Nephron progenitor cell (in vitro differentiated cells): Measurements from ENCODE around the gene CD63.
A peak's percentile ranks its signal among the peaks of the same experiment; 100 is the strongest.
"Not testable (repeated sequence)": the region's sequence is repeated elsewhere in the genome, so short reads cannot be mapped to it uniquely, and the experiment has no call there.

Experiments
- DNase-seq: peaks from one replicate; pipeline ENCODE4 v3.0.0; 2021
- H3K27ac Mint-ChIP-seq: 2 replicates; pipeline ENCODE4 v1.8.0; 2021; ENCODE audit warnings: mild to moderate bottlenecking, moderate library complexity, mixed read lengths
- H3K27me3 Mint-ChIP-seq: 2 replicates; pipeline ENCODE4 v1.8.0; 2021; ENCODE audit warnings: mild to moderate bottlenecking, low read depth, mixed read lengths; ENCODE audit not compliant: poor library complexity
- H3K36me3 Mint-ChIP-seq: 2 replicates; pipeline ENCODE4 v1.8.0; 2021; ENCODE audit warnings: low read depth, mixed read lengths
- H3K4me1 Mint-ChIP-seq: 2 replicates; pipeline ENCODE4 v1.8.0; 2021; ENCODE audit warnings: mixed read lengths
- H3K4me3 Mint-ChIP-seq: 2 replicates; pipeline ENCODE4 v1.8.0; 2021; ENCODE audit warnings: mild to moderate bottlenecking, moderate library complexity, mixed read lengths
- H3K9me3 Mint-ChIP-seq: 2 replicates; pipeline ENCODE4 v1.8.0; 2021; ENCODE audit warnings: mild to moderate bottlenecking, moderate library complexity, mixed read lengths
- CTCF ChIP-seq: fragments of 200-600 bp; sonication (generic); IDR thresholded peaks from 2 replicates; pipeline ENCODE4 v1.5.0; 2021; ENCODE audit warnings: antibody characterized with exemption

The CD63 gene

GRCh38 chr12:55762646-55763045, 33.8 kb upstream of the CD63 start:
- peaks cover 3% of the 10 kb centered on the region for H3K27me3 Mint-ChIP-seq
- H3K4me1 Mint-ChIP-seq: peaks cover 41% of the 10 kb centered on the region
- no peak for TF ChIP-seq CTCF
- H3K36me3 Mint-ChIP-seq: peaks cover 59% of the 10 kb centered on the region
- H3K4me3 Mint-ChIP-seq: no peak overlapping the region
- DNase-seq: no peak
- no peak overlapping the region for H3K27ac Mint-ChIP-seq
- peaks cover 17% of the 10 kb centered on the region for H3K9me3 Mint-ChIP-seq

DNA sequence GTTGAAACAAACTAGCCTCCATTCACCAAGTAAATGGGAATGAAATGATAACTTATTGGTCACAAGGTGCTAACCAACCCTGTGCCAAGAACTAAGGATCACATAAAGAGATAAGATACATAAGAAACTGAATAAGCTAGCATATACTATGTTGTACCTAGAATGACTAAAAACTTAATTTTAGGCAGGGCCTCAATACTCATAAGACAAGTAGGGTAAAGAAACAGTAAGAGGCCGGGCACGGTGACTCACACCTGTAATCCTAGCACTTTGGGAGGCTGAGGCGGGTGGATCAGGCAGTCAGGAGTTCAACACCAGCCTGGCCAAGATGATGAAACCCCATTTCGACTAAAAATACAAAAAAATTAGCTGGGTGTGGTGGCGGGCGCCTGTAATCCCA, 31.9 kb upstream of the CD63 start:
- Mint-ChIP-seq H3K36me3 (peaks cover 60% of the 10 kb centered on the region), H3K4me3 (no peak overlapping the region), H3K27me3 (peaks cover 3% of the 10 kb centered on the region), H3K27ac (peak overlapping the region; percentile 42), H3K4me1 (peaks cover 42% of the 10 kb centered on the region), H3K9me3 (peaks cover 19% of the 10 kb centered on the region)
- no peak for TF ChIP-seq CTCF
- no peak for DNase-seq

DNA sequence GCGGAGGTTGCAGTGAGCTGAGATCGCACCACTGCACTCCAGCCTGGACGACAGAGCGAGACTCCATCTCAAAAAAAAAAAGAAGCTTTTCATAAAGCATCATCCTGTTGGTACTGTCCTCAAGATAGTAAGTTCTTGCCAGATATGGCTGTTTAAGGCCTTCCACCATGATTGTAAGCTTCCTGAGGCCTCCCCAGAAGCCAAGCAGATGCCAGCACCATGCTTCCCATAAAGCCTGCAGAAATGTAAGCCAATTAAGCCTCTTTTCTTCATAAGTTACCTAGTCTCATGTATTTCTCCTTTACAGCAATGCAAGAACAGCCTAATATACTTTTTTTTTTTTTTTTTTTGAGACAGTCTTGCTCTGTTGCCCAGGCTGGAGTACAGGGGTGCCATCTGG, 29.8 kb upstream of the CD63 start:
- Mint-ChIP-seq H3K4me1 (peaks cover 49% of the 10 kb centered on the region), H3K9me3 (peaks cover 19% of the 10 kb centered on the region), H3K36me3 (peaks cover 63% of the 10 kb centered on the region), H3K27ac (peak overlapping the region; percentile 98)
- H3K27me3 Mint-ChIP-seq, DNase-seq, H3K4me3 Mint-ChIP-seq: not testable (repeated sequence)

DNA sequence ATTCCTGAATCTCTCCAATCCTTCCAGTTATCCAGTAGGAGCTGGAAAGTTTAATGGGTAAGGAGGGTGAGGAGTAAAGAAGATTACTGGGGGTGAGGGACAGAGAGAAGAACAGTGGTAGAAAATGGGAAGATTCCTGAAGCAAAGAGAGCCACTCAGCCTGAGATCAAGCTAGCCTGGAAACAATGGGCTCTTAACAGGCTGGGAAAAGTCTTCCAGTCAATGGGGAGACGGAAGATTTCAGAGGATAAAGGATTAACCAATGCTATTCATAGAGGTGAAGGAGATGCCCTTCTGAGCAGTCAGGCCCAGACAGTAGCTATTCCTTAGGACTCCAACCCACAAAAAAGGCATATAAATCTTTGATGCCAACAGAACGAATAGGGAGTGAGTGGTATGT, 28.9 kb upstream of the CD63 start:
- no peak for DNase-seq
- Mint-ChIP-seq H3K4me3 (no peak overlapping the region), H3K36me3 (peaks cover 70% of the 10 kb centered on the region), H3K27ac (peak overlapping the region; percentile 98), H3K9me3 (peaks cover 19% of the 10 kb centered on the region), H3K27me3 (peaks cover 3% of the 10 kb centered on the region), H3K4me1 (peaks cover 49% of the 10 kb centered on the region)
- TF ChIP-seq CTCF: no peak

DNA sequence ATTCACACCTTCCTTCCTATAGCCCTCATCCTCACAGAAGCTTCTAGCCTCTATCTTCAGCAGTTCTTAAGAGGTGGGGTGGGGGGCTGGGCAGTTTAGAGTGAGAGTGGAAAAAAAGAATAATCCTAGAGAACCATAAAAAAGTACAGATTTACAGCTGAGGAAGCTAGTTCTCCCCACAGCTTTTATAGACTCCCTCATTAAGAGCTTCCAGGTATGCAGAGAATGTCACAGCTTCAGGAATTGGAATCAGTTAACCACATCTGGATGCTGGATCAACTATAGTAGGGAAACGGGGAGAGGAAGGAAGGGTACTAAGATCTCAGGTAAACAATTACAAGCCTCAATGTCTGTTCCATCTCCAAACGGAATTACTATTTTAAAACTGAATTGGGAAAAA, 26.4 kb upstream of the CD63 start:
- Mint-ChIP-seq H3K4me3 (peak overlapping the region; percentile 23), H3K36me3 (peaks cover 78% of the 10 kb centered on the region), H3K27ac (peak overlapping the region; percentile 97), H3K27me3 (peaks cover 3% of the 10 kb centered on the region), H3K4me1 (peaks cover 53% of the 10 kb centered on the region), H3K9me3 (peaks cover 19% of the 10 kb centered on the region)
- DNase-seq: no peak
- TF ChIP-seq CTCF: no peak

DNA sequence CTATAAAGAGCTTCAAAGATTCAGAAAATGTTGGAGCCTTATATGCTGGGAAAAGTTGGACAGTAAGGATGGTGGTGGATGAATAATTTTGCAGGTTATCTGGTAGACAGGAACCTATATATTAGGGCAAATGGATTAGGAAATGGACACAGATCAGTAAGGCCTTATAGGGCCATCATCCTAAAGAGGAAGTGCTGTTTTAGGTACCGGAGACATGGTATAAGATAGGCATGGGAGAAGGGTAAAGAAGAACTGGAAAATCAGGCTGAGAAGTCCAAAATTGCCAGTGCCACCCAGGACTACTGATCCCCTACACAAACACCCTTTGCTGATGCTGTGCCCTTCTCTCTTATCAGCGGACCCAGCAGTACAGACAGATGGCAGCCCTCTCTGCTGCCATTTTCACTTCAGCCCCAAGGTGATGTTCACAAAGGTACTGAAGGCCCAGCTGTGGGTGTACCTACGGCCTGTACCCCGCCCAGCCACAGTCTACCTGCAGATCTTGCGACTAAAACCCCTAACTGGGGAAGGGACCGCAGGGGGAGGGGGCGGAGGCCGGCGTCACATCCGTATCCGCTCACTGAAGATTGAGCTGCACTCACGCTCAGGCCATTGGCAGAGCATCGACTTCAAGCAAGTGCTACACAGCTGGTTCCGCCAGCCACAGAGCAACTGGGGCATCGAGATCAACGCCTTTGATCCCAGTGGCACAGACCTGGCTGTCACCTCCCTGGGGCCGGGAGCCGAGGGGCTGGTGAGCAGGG, 19.6 kb upstream of the CD63 start:
- DNase-seq: no peak
- peaks cover 63% of the 10 kb centered on the region for H3K36me3 Mint-ChIP-seq
- H3K27ac Mint-ChIP-seq: no peak overlapping the region
- H3K9me3 Mint-ChIP-seq: no peaks in the 10 kb centered on the region
- peaks cover 3% of the 10 kb centered on the region for H3K27me3 Mint-ChIP-seq
- H3K4me1 Mint-ChIP-seq: peaks cover 60% of the 10 kb centered on the region
- no peak for TF ChIP-seq CTCF
- peak overlapping the region; percentile 97 for H3K4me3 Mint-ChIP-seq
